SU-DHL-6 (cell line): ENCODE results near the gene ZNF414.
A peak's percentile ranks its signal among the peaks of the same experiment; 100 is the strongest.

Source experiments
- H2AFZ ChIP-seq: fragments of 200-600 bp; sonication (generic); 2 replicates; pipeline ENCODE4 v1.6.1; 2014; ENCODE audit warnings: low read depth, mild to moderate bottlenecking, moderate library complexity, mixed read lengths, antibody characterized with exemption, low read length; ENCODE audit not compliant: severe bottlenecking
- H3F3A ChIP-seq: fragments of 200-600 bp; shearing (Covaris generic); 2 replicates; pipeline ENCODE4 v1.6.0; 2016; ENCODE audit warnings: antibody characterized with exemption, mild to moderate bottlenecking; ENCODE audit not compliant: insufficient read depth
- H3K27ac ChIP-seq: fragments of 200-600 bp; sonication (generic); 2 replicates; pipeline ENCODE4 v1.5.1; 2016; ENCODE audit warnings: low read depth, mild to moderate bottlenecking, low read length, moderate library complexity, mixed read lengths
- H3K27me3 ChIP-seq: fragments of 200-600 bp; sonication (generic), shearing (Covaris generic); 2 replicates; pipeline ENCODE4 v1.6.0; 2014; ENCODE audit warnings: mild to moderate bottlenecking, low read length
- H3K36me3 ChIP-seq: fragments of 200-600 bp; sonication (generic); 2 replicates; pipeline ENCODE4 v1.6.1; 2014; ENCODE audit warnings: mild to moderate bottlenecking, low read length, mixed read lengths
- H3K4me2 ChIP-seq: fragments of 300-600, 200-600 bp; shearing (Covaris generic), sonication (generic); 2 replicates; pipeline ENCODE4 v1.6.0; 2014; ENCODE audit warnings: low read length, low read depth, mild to moderate bottlenecking; ENCODE audit not compliant: poor library complexity, severe bottlenecking
- H3K4me3 ChIP-seq: fragments of 200-600 bp; sonication (generic); 2 replicates; pipeline ENCODE4 v1.5.1; 2014; ENCODE audit warnings: antibody characterized with exemption, low read length, mild to moderate bottlenecking, mixed read lengths; ENCODE audit not compliant: insufficient read depth, poor library complexity, severe bottlenecking
- H3K79me2 ChIP-seq: fragments of 200-600 bp; sonication (generic); 2 replicates; pipeline ENCODE4 v1.6.1; 2014; ENCODE audit warnings: mild to moderate bottlenecking, low read length, moderate library complexity; ENCODE audit not compliant: insufficient read depth
- H3K9ac ChIP-seq: fragments of 200-600 bp; sonication (generic); 2 replicates; pipeline ENCODE4 v1.7.0; 2014; ENCODE audit warnings: mild to moderate bottlenecking, low read length
- H3K9me2 ChIP-seq: fragments of 200-600 bp; sonication (generic); replicated peaks from 2 replicates; pipeline ENCODE4 v1.6.1; 2014; ENCODE audit warnings: low read length; ENCODE audit not compliant: insufficient read depth
- H3K9me3 ChIP-seq: fragments of 200-600 bp; sonication (generic); 2 replicates; pipeline ENCODE4 v1.6.1; 2014; ENCODE audit warnings: low read length, mixed read lengths; ENCODE audit not compliant: insufficient read depth
- H4K20me1 ChIP-seq: fragments of 200-600 bp; sonication (generic); 2 replicates; pipeline ENCODE4 v1.6.1; 2014; ENCODE audit warnings: low read depth, mild to moderate bottlenecking, antibody characterized with exemption, low read length, moderate library complexity, mixed read lengths
- CTCF ChIP-seq: fragments of 200-600 bp; sonication (generic); IDR thresholded peaks from one replicate; pipeline ENCODE4 v1.5.1; 2017; ENCODE audit warnings: antibody characterized with exemption, mild to moderate bottlenecking, low read length, moderate library complexity; ENCODE audit not compliant: insufficient read depth, poor library complexity, severe bottlenecking
- EZH2phosphoT487 ChIP-seq: fragments of 200-600 bp; sonication (generic), shearing (Covaris generic); conservative IDR thresholded peaks from 2 replicates; pipeline ENCODE4 v1.6.1; 2018; ENCODE audit warnings: mild to moderate bottlenecking, antibody characterized with exemption, low read length, moderate library complexity, mixed read lengths

Gene ZNF414

GRCh38 chr19:8477889-8478288 lies 36.1 kb downstream of the ZNF414 start:
- H3K27ac ChIP-seq, result no peak overlapping the region
- H3K27me3 ChIP-seq, result no peaks in the 10 kb centered on the region
- no peak overlapping the region for H3K4me2 ChIP-seq
- no peak overlapping the region for H2AFZ ChIP-seq
- no peaks in the 10 kb centered on the region for H3K9me3 ChIP-seq
- TF ChIP-seq EZH2phosphoT487, result no peak
- no peak for TF ChIP-seq CTCF
- peaks cover 16% of the 10 kb centered on the region; the same call in 1 of the 2 replicates for H4K20me1 ChIP-seq
- no peak overlapping the region for H3K9ac ChIP-seq
- H3K9me2 ChIP-seq, result no peaks in the 10 kb centered on the region
- H3K36me3 ChIP-seq, result peaks cover 19% of the 10 kb centered on the region
- H3F3A ChIP-seq, result peaks cover 17% of the 10 kb centered on the region
- H3K79me2 ChIP-seq, result peaks cover 75% of the 10 kb centered on the region
- H3K4me3 ChIP-seq, result no peak overlapping the region

GRCh38 chr19:8476524-8476923 lies 37.4 kb downstream of the ZNF414 start:
- Histone ChIP-seq H3K27ac (no peak overlapping the region), H2AFZ (no peak overlapping the region), H3K79me2 (peaks cover 66% of the 10 kb centered on the region), H3K4me3 (no peak overlapping the region), H3F3A (peaks cover 24% of the 10 kb centered on the region), H3K9me2 (no peaks in the 10 kb centered on the region), H4K20me1 (peaks cover 15% of the 10 kb centered on the region; the same call in 1 of the 2 replicates), H3K36me3 (peaks cover 23% of the 10 kb centered on the region), H3K4me2 (no peak overlapping the region), H3K9ac (no peak overlapping the region), H3K9me3 (no peaks in the 10 kb centered on the region), H3K27me3 (no peaks in the 10 kb centered on the region)
- no peak for TF ChIP-seq EZH2phosphoT487
- TF ChIP-seq CTCF, result no peak

GRCh38 chr19:8475005-8475404 lies 39.0 kb downstream of the ZNF414 start:
- Histone ChIP-seq H3K27ac (peak overlapping the region; percentile 93; the same call in 1 of the 2 replicates), H3K79me2 (peaks cover 55% of the 10 kb centered on the region), H3K9me2 (no peaks in the 10 kb centered on the region), H3F3A (peaks cover 24% of the 10 kb centered on the region), H2AFZ (no peak overlapping the region), H3K9ac (no peak overlapping the region), H3K9me3 (no peaks in the 10 kb centered on the region), H3K27me3 (no peaks in the 10 kb centered on the region), H3K4me3 (no peak overlapping the region), H3K36me3 (peaks cover 27% of the 10 kb centered on the region), H3K4me2 (no peak overlapping the region), H4K20me1 (peaks cover 9% of the 10 kb centered on the region; the same call in 1 of the 2 replicates)
- TF ChIP-seq CTCF (no peak), EZH2phosphoT487 (no peak)
